ENCODE measurements around the gene RORB. TPM values are rescaled to one million over a fixed set of nuclear protein-coding genes. Genes with fewer than 3 reads are reported as not detected.

RORB gene
- total and polyA plus RNA-seq, 8 donors: 0.08 to 0.92 (median 0.55) TPM; not detected in 1

- Histone ChIP-seq H3K9me3 (no peaks in the 10 kb centered on the region), H3K27ac (peak overlapping the region in 1 of 5 donors; percentile 38), H3K4me3 (peak overlapping the region; percentile 48 to 83 (median 66)), H3K36me3 (no peaks in the 10 kb centered on the region), H3K4me1 (peaks cover 10 to 46% (median 41%) of the 10 kb centered on the region in 4 donors), H3K27me3 (peaks cover 18 to 57% (median 50%) of the 10 kb centered on the region in 3 donors)
- WGBS, 5 donors: 1 to 4% (median 2%) methylated on average over 21 to 34 of the region's 34 CpGs
- intact Hi-C loops (cut with DNase I; ENCODE audit: low total_unique reads): no loop called here
- no peak for TF ChIP-seq POLR2AphosphoS5 (IDR thresholded peaks at IDR 0.05)
- TF ChIP-seq CTCF (IDR thresholded peaks at IDR 0.05): no peak
- TF ChIP-seq EP300 (IDR thresholded peaks at IDR 0.05): no peak
- no peak for TF ChIP-seq POLR2A (IDR thresholded peaks at IDR 0.05)
- DNase-seq: no peak
Measured at GRCh38 chr9:74498621-74499095, 1.5 kb downstream of the RORB start.

- H3K4me3 ChIP-seq: peak overlapping the region; percentile 48 to 83 (median 66)
- 2 to 5% (median 3%) methylated on average over 17 to 19 of the region's 19 CpGs for WGBS, 5 donors
- TF ChIP-seq POLR2AphosphoS5 (IDR thresholded peaks at IDR 0.05) (no peak), CTCF (IDR thresholded peaks at IDR 0.05) (no peak), POLR2A (IDR thresholded peaks at IDR 0.05) (no peak), EP300 (IDR thresholded peaks at IDR 0.05) (no peak)
- peaks cover 18 to 57% (median 50%) of the 10 kb centered on the region in 3 donors for H3K27me3 ChIP-seq
- peak overlapping the region in 1 of 5 donors; percentile 4 for H3K27ac ChIP-seq
- H3K4me1 ChIP-seq: peaks cover 10 to 46% (median 41%) of the 10 kb centered on the region in 4 donors
- intact Hi-C loops (cut with DNase I; ENCODE audit: low total_unique reads): no loop called here
- DNase-seq: peak in 1 of 2 donors; percentile 9
- H3K9me3 ChIP-seq: no peaks in the 10 kb centered on the region
- H3K36me3 ChIP-seq: no peaks in the 10 kb centered on the region
Measured at GRCh38 chr9:74499111-74499601, 2.0 kb downstream of the RORB start.

- peaks cover 10 to 46% (median 41%) of the 10 kb centered on the region in 4 donors for H3K4me1 ChIP-seq
- peak overlapping the region; percentile 48 to 83 (median 66) for H3K4me3 ChIP-seq
- peak overlapping the region in 1 of 5 donors; percentile 4 for H3K27ac ChIP-seq
- no peaks in the 10 kb centered on the region for H3K36me3 ChIP-seq
- peaks cover 18 to 57% (median 50%) of the 10 kb centered on the region in 3 donors for H3K27me3 ChIP-seq
- DNase-seq: peak in 1 of 2 donors; percentile 11
- WGBS, 5 donors: 6 to 10% (median 7%) methylated on average over 32 of the region's 32 CpGs
- TF ChIP-seq CTCF (IDR thresholded peaks at IDR 0.05): no peak
- no peak for TF ChIP-seq POLR2A (IDR thresholded peaks at IDR 0.05)
- TF ChIP-seq EP300 (IDR thresholded peaks at IDR 0.05): no peak
- TF ChIP-seq POLR2AphosphoS5 (IDR thresholded peaks at IDR 0.05): no peak
- intact Hi-C loops (cut with DNase I; ENCODE audit: low total_unique reads): no loop called here
- H3K9me3 ChIP-seq: no peaks in the 10 kb centered on the region
Measured at GRCh38 chr9:74499770-74500583, 2.8 kb downstream of the RORB start.

- 3 to 10% (median 8%) methylated on average over 13 to 14 of the region's 14 CpGs for WGBS, 5 donors
- H3K4me1 ChIP-seq: peaks cover 10 to 46% (median 41%) of the 10 kb centered on the region in 4 donors
- intact Hi-C loops (cut with DNase I; ENCODE audit: low total_unique reads): no loop called here
- no peaks in the 10 kb centered on the region for H3K9me3 ChIP-seq
- H3K27me3 ChIP-seq: peaks cover 18 to 57% (median 50%) of the 10 kb centered on the region in 3 donors
- TF ChIP-seq POLR2A (IDR thresholded peaks at IDR 0.05): no peak
- no peak for TF ChIP-seq EP300 (IDR thresholded peaks at IDR 0.05)
- no peak for TF ChIP-seq CTCF (IDR thresholded peaks at IDR 0.05)
- no peak for TF ChIP-seq POLR2AphosphoS5 (IDR thresholded peaks at IDR 0.05)
- H3K27ac ChIP-seq: no peak overlapping the region
- H3K4me3 ChIP-seq: peak overlapping the region; percentile 48 to 83 (median 66)
- peak in 1 of 2 donors; percentile 2 for DNase-seq
- no peaks in the 10 kb centered on the region for H3K36me3 ChIP-seq
Measured at GRCh38 chr9:74500584-74500924, 3.4 kb downstream of the RORB start.
